Nucleus accumbens (tissue), 56 donors: ENCODE measurements around the gene CITED2.

ENCODE experiments used
- DNase-seq, 56 donors: peaks; one replicate each; lab custom pipeline; 2025; lab: John Stamatoyannopoulos, UW

The CITED2 gene

GRCh38 chr6:139388384-139388783 lies 13.9 kb upstream of the CITED2 start:
- no peak for DNase-seq

- no peak for DNase-seq
These were observed 12.0 kb upstream of the CITED2 start for GRCh38 chr6:139386404-139386803.

- DNase-seq = no peak
These were observed 6.9 kb upstream of the CITED2 start for GRCh38 chr6:139381216-139381865.

- DNase-seq = no peak
These were observed 6.2 kb upstream of the CITED2 start for GRCh38 chr6:139380611-139381010.

- no peak for DNase-seq
These were observed 5.7 kb upstream of the CITED2 start for GRCh38 chr6:139380168-139380567.

- DNase-seq = no peak
These were observed 4.5 kb upstream of the CITED2 start for GRCh38 chr6:139378882-139379341.

- DNase-seq = no peak
These were observed 3.8 kb upstream of the CITED2 start for GRCh38 chr6:139378226-139378625.

GRCh38 chr6:139376604-139377218 lies 2.3 kb upstream of the CITED2 start:
- DNase-seq = no peak

- DNase-seq = peak in 8 of 56 donors; percentile 8 to 63 (median 34)
These were observed 1.5 kb upstream of the CITED2 start for GRCh38 chr6:139376017-139376330.

- DNase-seq = peak in 55 of 56 donors; percentile 22 to 89 (median 76)
These were observed 973 bp upstream of the CITED2 start for GRCh38 chr6:139375226-139376016.

- DNase-seq = peak in 4 of 56 donors; percentile 33 to 57 (median 48)
These were observed 506 bp downstream of the CITED2 start for GRCh38 chr6:139373928-139374356.

- peak in 54 of 56 donors; percentile 21 to 80 (median 60) for DNase-seq
These were observed 1.1 kb downstream of the CITED2 start for GRCh38 chr6:139373154-139373927.

- no peak for DNase-seq
These were observed 1.9 kb downstream of the CITED2 start for GRCh38 chr6:139372326-139373153.

- DNase-seq = no peak
These were observed 2.8 kb downstream of the CITED2 start for GRCh38 chr6:139371421-139372203.

- no peak for DNase-seq
These were observed 3.5 kb downstream of the CITED2 start for GRCh38 chr6:139370999-139371345.

- DNase-seq = no peak
These were observed 4.0 kb downstream of the CITED2 start for GRCh38 chr6:139370283-139370998.

GRCh38 chr6:139369568-139370282 lies 4.7 kb downstream of the CITED2 start:
- DNase-seq = peak in 1 of 56 donors; percentile 8

- no peak for DNase-seq
These were observed 5.4 kb downstream of the CITED2 start for GRCh38 chr6:139369068-139369467.
